ENCODE data around the gene KIF12. TPM values are rescaled to one million over a fixed set of nuclear protein-coding genes. Genes with fewer than 3 reads are reported as not detected.

Gene KIF12
- total RNA-seq, 1 donor from 2014 or later = 0.64 TPM

GRCh38 chr9:114126247-114127060 lies 27.4 kb upstream of the KIF12 start:
- no peak overlapping the region for H3K4me3 Mint-ChIP-seq (ENCODE audit: unreplicated experiment)
- TF ChIP-seq CTCF (IDR thresholded peaks at IDR 0.05) = no peak
- H3K36me3 Mint-ChIP-seq (ENCODE audit: unreplicated experiment) = no peaks in the 10 kb centered on the region

GRCh38 chr9:114125476-114126013 lies 26.5 kb upstream of the KIF12 start:
- no peak for DNase-seq (ENCODE audit: extremely low spot score, unreplicated experiment)
- peaks cover 24% of the 10 kb centered on the region for H3K27me3 Mint-ChIP-seq (ENCODE audit: unreplicated experiment)

More at GRCh38 chr9:114126247-114127060, 27.4 kb upstream of the KIF12 start:
- no peak for DNase-seq (ENCODE audit: extremely low spot score, unreplicated experiment)
- Mint-ChIP-seq H3K27ac (ENCODE audit: unreplicated experiment) (no peak overlapping the region), H3K9me3 (ENCODE audit: unreplicated experiment) (no peaks in the 10 kb centered on the region), H3K27me3 (ENCODE audit: unreplicated experiment) (peaks cover 27% of the 10 kb centered on the region), H3K4me1 (ENCODE audit: unreplicated experiment) (no peaks in the 10 kb centered on the region)

DNA sequence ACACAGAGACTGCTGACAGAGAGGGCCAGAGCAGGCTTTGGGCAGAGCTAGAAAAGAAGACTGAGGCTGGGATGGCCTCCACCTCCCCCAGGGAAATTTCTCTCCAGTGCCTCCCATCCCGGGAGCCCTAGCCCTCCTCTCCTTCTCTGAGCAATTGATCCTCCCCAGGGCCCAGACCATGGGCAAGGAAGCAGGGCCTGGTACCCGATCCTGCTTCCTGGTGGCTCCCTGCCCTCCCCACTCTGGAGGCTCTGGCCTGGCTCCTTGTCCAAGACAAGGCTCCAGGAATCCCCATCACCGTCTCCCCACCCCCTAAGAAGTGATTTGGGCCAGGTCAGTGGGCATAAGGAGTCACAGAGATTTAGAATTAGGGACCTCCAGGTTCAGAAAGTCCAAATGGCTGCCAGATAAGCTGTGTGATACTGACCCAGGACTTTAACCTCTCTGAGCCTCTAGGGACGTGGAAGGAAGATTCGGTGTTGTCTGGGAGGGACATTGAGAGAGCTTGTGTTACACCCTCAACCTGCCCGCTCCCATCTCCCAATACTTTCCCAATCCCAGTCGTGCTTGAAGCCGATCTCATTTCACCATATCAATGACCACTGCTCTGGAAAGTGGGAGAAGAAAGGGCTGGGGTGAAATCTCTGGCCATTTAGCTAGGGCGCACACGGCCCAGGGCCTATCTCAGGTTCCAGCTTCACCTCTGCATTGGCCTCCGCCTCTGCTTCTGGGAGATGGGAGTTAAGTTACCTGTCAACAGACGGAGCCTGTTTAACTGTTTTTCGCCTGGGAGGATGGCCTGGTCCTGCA lies 25.8 kb upstream of the KIF12 start:
- DNase-seq (ENCODE audit: extremely low spot score, unreplicated experiment) = no peak
- Mint-ChIP-seq H3K9me3 (ENCODE audit: unreplicated experiment) (no peaks in the 10 kb centered on the region), H3K36me3 (ENCODE audit: unreplicated experiment) (no peaks in the 10 kb centered on the region), H3K27ac (ENCODE audit: unreplicated experiment) (no peak overlapping the region), H3K27me3 (ENCODE audit: unreplicated experiment) (peaks cover 20% of the 10 kb centered on the region), H3K4me1 (ENCODE audit: unreplicated experiment) (peaks cover 3% of the 10 kb centered on the region), H3K4me3 (ENCODE audit: unreplicated experiment) (no peak overlapping the region)
- TF ChIP-seq CTCF (IDR thresholded peaks at IDR 0.05) = no peak

More at GRCh38 chr9:114125476-114126013, 26.5 kb upstream of the KIF12 start:
- H3K36me3 Mint-ChIP-seq (ENCODE audit: unreplicated experiment) = no peaks in the 10 kb centered on the region
- no peak overlapping the region for H3K4me3 Mint-ChIP-seq (ENCODE audit: unreplicated experiment)
- no peak for TF ChIP-seq CTCF (IDR thresholded peaks at IDR 0.05)
- peaks cover 3% of the 10 kb centered on the region for H3K4me1 Mint-ChIP-seq (ENCODE audit: unreplicated experiment)
- no peaks in the 10 kb centered on the region for H3K9me3 Mint-ChIP-seq (ENCODE audit: unreplicated experiment)
- no peak overlapping the region for H3K27ac Mint-ChIP-seq (ENCODE audit: unreplicated experiment)

DNA sequence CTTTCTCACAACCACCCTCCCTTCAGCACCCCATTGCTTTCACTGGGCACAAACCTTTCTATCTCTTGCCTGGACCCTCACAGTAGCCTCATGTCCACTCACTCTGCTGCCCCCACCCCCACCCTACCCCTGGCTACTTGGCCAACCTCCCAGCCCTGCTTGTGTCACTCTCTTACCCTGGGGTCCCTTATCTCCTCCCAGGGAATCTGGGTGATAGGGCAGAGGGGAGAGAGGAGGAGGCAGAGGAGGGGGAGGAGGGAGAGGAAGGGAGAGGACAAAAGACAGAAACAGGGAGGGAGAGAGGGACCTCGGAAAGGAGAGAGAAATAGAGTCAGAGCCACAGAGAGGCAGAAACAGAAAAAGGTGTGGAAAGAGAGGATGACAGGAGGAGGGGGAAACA lies 25.0 kb upstream of the KIF12 start:
- Mint-ChIP-seq H3K4me1 (ENCODE audit: unreplicated experiment) (peaks cover 3% of the 10 kb centered on the region), H3K4me3 (ENCODE audit: unreplicated experiment) (no peak overlapping the region), H3K27ac (ENCODE audit: unreplicated experiment) (no peak overlapping the region), H3K27me3 (ENCODE audit: unreplicated experiment) (peaks cover 17% of the 10 kb centered on the region), H3K36me3 (ENCODE audit: unreplicated experiment) (no peaks in the 10 kb centered on the region), H3K9me3 (ENCODE audit: unreplicated experiment) (no peaks in the 10 kb centered on the region)
- DNase-seq (ENCODE audit: extremely low spot score, unreplicated experiment) = no peak
- no peak for TF ChIP-seq CTCF (IDR thresholded peaks at IDR 0.05)

Measured in osteocyte (in vitro differentiated cells).